ENCODE results near the gene TRIM75. TPM values are rescaled to one million over a fixed set of nuclear protein-coding genes. Genes with fewer than 3 reads are reported as not detected.

TRIM75 gene
- total and polyA plus RNA-seq, 2 donors (not counting 3 experiments of a cell fraction or from before 2014, with no cell fraction given), result not detected

GRCh38 chr4:165005352-165005925 lies 48.2 kb upstream of the TRIM75 start:
- Histone ChIP-seq H3K4me2 (ENCODE audit: insufficient read depth, low read length) (no peak overlapping the region), H3K27me3 (ENCODE audit: control insufficient read depth in 2 of 2, insufficient read depth in 2 of 2, low read length in 2 of 2) (no peaks in the 10 kb centered on the region), H3K36me3 (ENCODE audit: control insufficient read depth in 2 of 2, extremely low read depth in 1 of 2, insufficient read depth in 2 of 2, low read length in 2 of 2) (no peaks in the 10 kb centered on the region), H3K9ac (replicated peaks; ENCODE audit: extremely low read depth, insufficient read depth, low read length) (no peak overlapping the region), H3K27ac (ENCODE audit: insufficient read depth, low read depth, low read length) (no peak overlapping the region), H4K20me1 (replicated peaks; ENCODE audit: control insufficient read depth, extremely low read depth, insufficient read depth, low read length) (no peaks in the 10 kb centered on the region), H3K9me3 (replicated peaks; ENCODE audit: control insufficient read depth, insufficient read depth, low read length) (no peaks in the 10 kb centered on the region), H3K79me2 (ENCODE audit: control insufficient read depth, insufficient read depth, low read length) (no peaks in the 10 kb centered on the region), H2AFZ (ENCODE audit: low read depth, low read length) (no peak overlapping the region), H3K9me1 (replicated peaks; ENCODE audit: control insufficient read depth, extremely low read depth, insufficient read depth, low read length) (no peaks in the 10 kb centered on the region), H3K4me1 (ENCODE audit: control insufficient read depth, extremely low read depth, insufficient read depth, low read length) (no peaks in the 10 kb centered on the region), H3K4me3 (replicated peaks in 1 of 3; ENCODE audit: insufficient read depth in 1 of 3, low read depth in 1 of 3, low read length in 3 of 3) (no peak overlapping the region)
- FAIRE-seq, result no peak
- no peak for DNase-seq (ENCODE audit: low read depth, low spot score)
- ChIA-PET CTCF (no interaction called here), POLR2A (no interaction called here)
- no TSS peak for BruUV-seq (replicated peaks)
- intact Hi-C loops (cut with micrococcal nuclease), result no loop called here
- dilution Hi-C loops (cut with MboI; ENCODE audit: extremely low pct_ligation_motif_present, low sequenced_read_pairs), result no loop called here
- TF ChIP-seq FOS (IDR thresholded peaks at IDR 0.05; ENCODE audit: borderline replicate concordance, insufficient read depth, low read length) (no peak), JUN (IDR thresholded peaks at IDR 0.05; ENCODE audit: borderline replicate concordance, insufficient read depth, insufficient read length, low read depth) (no peak), GATA2 (IDR thresholded peaks at IDR 0.05; ENCODE audit: insufficient read depth, insufficient read length, low read depth, low read length) (no peak), MYC (IDR thresholded peaks at IDR 0.05; ENCODE audit: low read depth, low read length) (no peak), EZH2 (IDR thresholded peaks at IDR 0.05; ENCODE audit: borderline replicate concordance, low read depth, low read length, severe bottlenecking) (no peak), POLR2A (IDR thresholded peaks at IDR 0.05; ENCODE audit: low read depth, low read length) (no peak), POLR2AphosphoS5 (IDR thresholded peaks at IDR 0.05; ENCODE audit: insufficient read depth, low read depth, low read length) (no peak)
- TF ChIP-seq, protein P1, sequence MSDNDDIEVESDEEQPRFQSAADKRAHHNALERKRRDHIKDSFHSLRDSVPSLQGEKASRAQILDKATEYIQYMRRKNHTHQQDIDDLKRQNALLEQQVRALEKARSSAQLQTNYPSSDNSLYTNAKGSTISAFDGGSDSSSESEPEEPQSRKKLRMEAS (IDR thresholded peaks at IDR 0.05; ENCODE audit: insufficient read depth, insufficient read length), result no peak
- TF ChIP-seq, protein P2, sequence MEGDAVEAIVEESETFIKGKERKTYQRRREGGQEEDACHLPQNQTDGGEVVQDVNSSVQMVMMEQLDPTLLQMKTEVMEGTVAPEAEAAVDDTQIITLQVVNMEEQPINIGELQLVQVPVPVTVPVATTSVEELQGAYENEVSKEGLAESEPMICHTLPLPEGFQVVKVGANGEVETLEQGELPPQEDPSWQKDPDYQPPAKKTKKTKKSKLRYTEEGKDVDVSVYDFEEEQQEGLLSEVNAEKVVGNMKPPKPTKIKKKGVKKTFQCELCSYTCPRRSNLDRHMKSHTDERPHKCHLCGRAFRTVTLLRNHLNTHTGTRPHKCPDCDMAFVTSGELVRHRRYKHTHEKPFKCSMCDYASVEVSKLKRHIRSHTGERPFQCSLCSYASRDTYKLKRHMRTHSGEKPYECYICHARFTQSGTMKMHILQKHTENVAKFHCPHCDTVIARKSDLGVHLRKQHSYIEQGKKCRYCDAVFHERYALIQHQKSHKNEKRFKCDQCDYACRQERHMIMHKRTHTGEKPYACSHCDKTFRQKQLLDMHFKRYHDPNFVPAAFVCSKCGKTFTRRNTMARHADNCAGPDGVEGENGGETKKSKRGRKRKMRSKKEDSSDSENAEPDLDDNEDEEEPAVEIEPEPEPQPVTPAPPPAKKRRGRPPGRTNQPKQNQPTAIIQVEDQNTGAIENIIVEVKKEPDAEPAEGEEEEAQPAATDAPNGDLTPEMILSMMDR (IDR thresholded peaks at IDR 0.05; ENCODE audit: extremely low read depth in 1 of 2, insufficient read depth in 1 of 2, low read depth in 1 of 2, low read length in 2 of 2), result no peak
